CD8-positive, alpha-beta memory T cell (primary cell): ENCODE data around the gene ACTR1B. TPM values are rescaled to one million over a fixed set of nuclear protein-coding genes. Genes with fewer than 3 reads are reported as not detected.

ENCODE experiments used
- CTCF ChIA-PET: fragments of 350-600 bp; sonication (Branson Sonifier 250); formaldehyde crosslinking; loops from one replicate; lab custom pipeline; 2021; ENCODE audit warnings: antibody characterized with exemption; lab: Charles Lee
- POLR2A ChIA-PET: fragments of 350-600 bp; sonication (Branson Sonifier 250); formaldehyde crosslinking; loops from one replicate; lab custom pipeline; 2021; ENCODE audit warnings: antibody characterized with exemption; lab: Charles Lee
- DNase-seq, 5 donors: peaks; one replicate each; pipeline versions ENCODE4 v3.0.0 to v3.0.0-alpha.2; 2020 to 2022; ENCODE audit warnings: mixed read lengths in 1 of 5
- H3K27ac ChIP-seq: one replicate; pipeline ENCODE4 v1.7.0; 2013; ENCODE audit warnings: low read depth, mild to moderate bottlenecking, low read length, moderate library complexity
- H3K27me3 ChIP-seq: 2 replicates; pipeline ENCODE4 v1.7.0; 2013; ENCODE audit warnings: low read length, mild to moderate bottlenecking; ENCODE audit not compliant: insufficient read depth, poor library complexity, severe bottlenecking
- H3K36me3 ChIP-seq: 2 replicates; pipeline ENCODE4 v1.7.0; 2013; ENCODE audit warnings: mild to moderate bottlenecking, low read length, moderate library complexity; ENCODE audit not compliant: insufficient read depth
- H3K4me1 ChIP-seq: 2 replicates; pipeline ENCODE4 v1.7.0; 2013; ENCODE audit warnings: mild to moderate bottlenecking, low read length, moderate library complexity; ENCODE audit not compliant: insufficient read depth
- H3K4me3 ChIP-seq: 2 replicates; pipeline ENCODE4 v1.7.0; 2013; ENCODE audit warnings: mild to moderate bottlenecking, low read length
- H3K9me3 ChIP-seq: 2 replicates; pipeline ENCODE4 v1.7.0; 2013; ENCODE audit warnings: mild to moderate bottlenecking, low read length
- H3K27ac Mint-ChIP-seq, 8 donors: one replicate each; pipeline ENCODE4 v1.8.0; 2020 to 2021; ENCODE audit warnings: mixed read lengths in 8 of 8, mild to moderate bottlenecking in 6 of 8, inconsistent platforms in 3 of 8, moderate library complexity in 3 of 8
- H3K27me3 Mint-ChIP-seq, 2 donors: one replicate each; pipeline ENCODE4 v1.8.0; 2020 to 2021; ENCODE audit warnings: mixed read lengths in 2 of 2, mild to moderate bottlenecking in 1 of 2, moderate library complexity in 1 of 2
- H3K36me3 Mint-ChIP-seq, 3 donors: one replicate each; pipeline ENCODE4 v1.8.0; 2020 to 2021; ENCODE audit warnings: mixed read lengths in 3 of 3, inconsistent platforms in 1 of 3, mild to moderate bottlenecking in 1 of 3
- H3K4me1 Mint-ChIP-seq, 3 donors: one replicate each; pipeline ENCODE4 v1.8.0; 2020 to 2021; ENCODE audit warnings: mixed read lengths in 3 of 3, inconsistent platforms in 1 of 3, mild to moderate bottlenecking in 1 of 3
- H3K4me3 Mint-ChIP-seq, 7 donors: one replicate each; pipeline ENCODE4 v1.8.0; 2020 to 2021; ENCODE audit warnings: mixed read lengths in 7 of 7, mild to moderate bottlenecking in 6 of 7, moderate library complexity in 4 of 7, inconsistent platforms in 2 of 7
- H3K9me3 Mint-ChIP-seq, 5 donors: one replicate each; pipeline ENCODE4 v1.8.0; 2020 to 2022; ENCODE audit warnings: mixed read lengths in 5 of 5, mild to moderate bottlenecking in 3 of 5, moderate library complexity in 2 of 5, inconsistent platforms in 1 of 5
- polyA plus RNA-seq: library from polyadenylated mRNA; unstranded; fragments of 300-500 nt; fragmentation: Illumina TruSeq; gene quantifications from one replicate; pipeline ENCODE4 v1.2.3, GENCODE V29; 2021
- total RNA-seq, 2 experiments: library from RNA; stranded (reverse); gene quantifications; one replicate each; pipeline ENCODE4 v1.2.3, GENCODE V29; 2021

ACTR1B gene
- total and polyA plus RNA-seq, 3 experiments from 2014 or later: 16.5 to 80.6 (median 76.6) TPM

GRCh38 chr2:97699765-97700444 lies 36.1 kb upstream of the ACTR1B start:
- Mint-ChIP-seq H3K27me3 (peaks cover 0 to 6% of the 10 kb centered on the region in 2 donors), H3K36me3 (no peaks in the 10 kb centered on the region), H3K9me3 (no peaks in the 10 kb centered on the region), H3K4me1 (peaks cover 6 to 11% (median 6%) of the 10 kb centered on the region in 3 donors), H3K4me3 (no peak overlapping the region), H3K27ac (no peak overlapping the region)
- Histone ChIP-seq H3K9me3 (no peaks in the 10 kb centered on the region), H3K4me3 (no peak overlapping the region), H3K36me3 (no peaks in the 10 kb centered on the region), H3K4me1 (peaks cover 4% of the 10 kb centered on the region), H3K27ac (no peak overlapping the region), H3K27me3 (no peaks in the 10 kb centered on the region)
- ChIA-PET CTCF (interaction anchor here (0.8 to 7.0 kb wide), 20 partner anchors 9 to 110 kb away, joined by 3 to 100 read pairs (median 8); partner anchors contain the start of genes ACTR1B, ANKRD36B, C2orf92 and COX5B), POLR2A (interaction anchor here (0.9 to 2.4 kb wide), 5 partner anchors 14 to 109 kb away, joined by 3 to 8 read pairs (median 3); partner anchors contain the start of genes COX5B and ZAP70)
- DNase-seq: peak in 4 of 5 donors; percentile 36 to 73 (median 49)

GRCh38 chr2:97698530-97698929 lies 34.7 kb upstream of the ACTR1B start:
- peaks cover 4% of the 10 kb centered on the region for H3K4me1 ChIP-seq
- H3K27me3 ChIP-seq: no peaks in the 10 kb centered on the region
- H3K27ac ChIP-seq: no peak overlapping the region
- H3K4me1 Mint-ChIP-seq: peaks cover 6 to 11% (median 6%) of the 10 kb centered on the region in 3 donors
- ChIA-PET POLR2A (interaction anchor here (0.6 to 2.4 kb wide), 4 partner anchors 36 to 108 kb away, joined by 3 to 8 read pairs (median 6); no protein-coding TSS in a partner anchor), CTCF (interaction anchor here (1.1 to 7.0 kb wide), 13 partner anchors 10 to 1635 kb away, joined by 3 to 100 read pairs (median 16); partner anchors contain the start of genes ACTR1B, ANKRD36B, COX5B and ZAP70)
- no peak overlapping the region for H3K4me3 ChIP-seq
- H3K9me3 ChIP-seq: no peaks in the 10 kb centered on the region
- H3K36me3 Mint-ChIP-seq: no peaks in the 10 kb centered on the region
- H3K9me3 Mint-ChIP-seq: no peaks in the 10 kb centered on the region
- H3K27me3 Mint-ChIP-seq: peaks cover 0 to 6% of the 10 kb centered on the region in 2 donors
- no peak for DNase-seq
- H3K36me3 ChIP-seq: no peaks in the 10 kb centered on the region
- H3K27ac Mint-ChIP-seq: no peak overlapping the region
- no peak overlapping the region for H3K4me3 Mint-ChIP-seq

GRCh38 chr2:97697252-97698235 lies 33.7 kb upstream of the ACTR1B start:
- H3K27me3 ChIP-seq: no peaks in the 10 kb centered on the region
- no peak overlapping the region for H3K27ac ChIP-seq
- peaks cover 4% of the 10 kb centered on the region for H3K4me1 ChIP-seq
- H3K27ac Mint-ChIP-seq: peak overlapping the region in 4 of 8 donors; percentile 34 to 91 (median 70)
- no peaks in the 10 kb centered on the region for H3K36me3 Mint-ChIP-seq
- no peaks in the 10 kb centered on the region for H3K36me3 ChIP-seq
- peaks cover 6 to 11% (median 6%) of the 10 kb centered on the region in 3 donors for H3K4me1 Mint-ChIP-seq
- H3K4me3 Mint-ChIP-seq: peak overlapping the region in 1 of 7 donors; percentile 15
- peaks cover 0 to 6% of the 10 kb centered on the region in 2 donors for H3K27me3 Mint-ChIP-seq
- H3K9me3 Mint-ChIP-seq: no peaks in the 10 kb centered on the region
- DNase-seq: peak; percentile 78 to 93 (median 86)
- ChIA-PET CTCF (interaction anchor here (0.7 to 7.0 kb wide), 19 partner anchors 11 to 1634 kb away, joined by 3 to 100 read pairs (median 11); partner anchors contain the start of genes ACTR1B, ANKRD36B, COX5B and ZAP70), POLR2A (interaction anchor here (0.8 to 2.4 kb wide), 4 partner anchors 35 to 107 kb away, joined by 3 to 8 read pairs (median 6); partner anchors contain the start of gene COX5B)
- H3K4me3 ChIP-seq: no peak overlapping the region
- H3K9me3 ChIP-seq: no peaks in the 10 kb centered on the region

- Mint-ChIP-seq H3K4me3 (no peak overlapping the region), H3K27ac (no peak overlapping the region), H3K9me3 (no peaks in the 10 kb centered on the region), H3K36me3 (no peaks in the 10 kb centered on the region), H3K27me3 (peaks cover 2 to 6% of the 10 kb centered on the region in 2 donors), H3K4me1 (peaks cover 6 to 11% (median 6%) of the 10 kb centered on the region in 3 donors)
- DNase-seq: no peak
- Histone ChIP-seq H3K36me3 (no peaks in the 10 kb centered on the region), H3K27ac (no peak overlapping the region), H3K27me3 (no peaks in the 10 kb centered on the region), H3K4me3 (no peak overlapping the region), H3K9me3 (no peaks in the 10 kb centered on the region), H3K4me1 (peaks cover 4% of the 10 kb centered on the region)
- CTCF ChIA-PET: interaction anchor here (1.2 to 7.0 kb wide), 5 partner anchors 13 to 105 kb away, joined by 3 to 100 read pairs (median 66); partner anchors contain the start of genes ACTR1B, ANKRD36B and C2orf92
- POLR2A ChIA-PET: no interaction called here
Observed at GRCh38 chr2:97695744-97696143, 31.9 kb upstream of the ACTR1B start.

- ChIA-PET POLR2A (no interaction called here), CTCF (no interaction called here)
- H3K4me3 ChIP-seq: no peak overlapping the region
- Mint-ChIP-seq H3K27me3 (peaks cover 4 to 9% of the 10 kb centered on the region in 2 donors), H3K4me1 (peaks cover 5 to 8% (median 6%) of the 10 kb centered on the region in 3 donors), H3K4me3 (no peak overlapping the region), H3K9me3 (no peaks in the 10 kb centered on the region), H3K27ac (no peak overlapping the region), H3K36me3 (no peaks in the 10 kb centered on the region)
- H3K4me1 ChIP-seq: peaks cover 4% of the 10 kb centered on the region
- H3K27ac ChIP-seq: no peak overlapping the region
- no peaks in the 10 kb centered on the region for H3K9me3 ChIP-seq
- H3K36me3 ChIP-seq: no peaks in the 10 kb centered on the region
- H3K27me3 ChIP-seq: no peaks in the 10 kb centered on the region
- DNase-seq: no peak
Observed at GRCh38 chr2:97693476-97693875, 29.6 kb upstream of the ACTR1B start.

- no peaks in the 10 kb centered on the region for H3K36me3 Mint-ChIP-seq
Observed at GRCh38 chr2:97691166-97691565, 27.3 kb upstream of the ACTR1B start.

GRCh38 chr2:97688062-97688827 lies 24.4 kb upstream of the ACTR1B start:
- Mint-ChIP-seq H3K4me3 (no peak overlapping the region), H3K4me1 (peaks cover 0 to 7% (median 0%) of the 10 kb centered on the region in 3 donors), H3K9me3 (no peaks in the 10 kb centered on the region), H3K27me3 (peaks cover 3 to 4% of the 10 kb centered on the region in 2 donors), H3K27ac (no peak overlapping the region), H3K36me3 (no peaks in the 10 kb centered on the region)
- Histone ChIP-seq H3K4me1 (no peaks in the 10 kb centered on the region), H3K27me3 (no peaks in the 10 kb centered on the region), H3K4me3 (no peak overlapping the region), H3K27ac (no peak overlapping the region), H3K36me3 (no peaks in the 10 kb centered on the region), H3K9me3 (no peaks in the 10 kb centered on the region)
- ChIA-PET POLR2A (no interaction called here), CTCF (no interaction called here)
- DNase-seq: no peak

More at GRCh38 chr2:97691166-97691565, 27.3 kb upstream of the ACTR1B start:
- Mint-ChIP-seq H3K27ac (no peak overlapping the region), H3K27me3 (peaks cover 4 to 6% of the 10 kb centered on the region in 2 donors), H3K9me3 (no peaks in the 10 kb centered on the region), H3K4me1 (peaks cover 0 to 7% (median 0%) of the 10 kb centered on the region in 3 donors), H3K4me3 (no peak overlapping the region)
- Histone ChIP-seq H3K27ac (no peak overlapping the region), H3K4me1 (no peaks in the 10 kb centered on the region), H3K4me3 (no peak overlapping the region), H3K36me3 (no peaks in the 10 kb centered on the region), H3K27me3 (no peaks in the 10 kb centered on the region), H3K9me3 (no peaks in the 10 kb centered on the region)
- POLR2A ChIA-PET: no interaction called here
- CTCF ChIA-PET: no interaction called here
- no peak for DNase-seq
